Stimulated activated CD4-positive, alpha-beta T cell treated with anti-CD3 and anti-CD28 coated beads, Interleukin-15, amount 100 ng/mL, for 48 hours (primary cell): ENCODE data around the gene SMARCB1.

Source experiments
- DNase-seq, 2 donors: peaks; one replicate each; pipeline ENCODE4 v3.0.0-alpha.2; 2020; ENCODE audit warnings: low read depth in 2 of 2

The SMARCB1 gene

GRCh38 chr22:23831781-23832180 lies 45.0 kb downstream of the SMARCB1 start:
- DNase-seq = no peak

- no peak for DNase-seq
These were observed 45.7 kb downstream of the SMARCB1 start for GRCh38 chr22:23832226-23833016.

GRCh38 chr22:23833017-23833751 lies 46.4 kb downstream of the SMARCB1 start:
- DNase-seq = no peak

GRCh38 chr22:23833911-23834317 lies 47.1 kb downstream of the SMARCB1 start:
- DNase-seq = no peak

- DNase-seq = no peak
These were observed 47.6 kb downstream of the SMARCB1 start for GRCh38 chr22:23834406-23834792.

- DNase-seq = no peak
These were observed 48.2 kb downstream of the SMARCB1 start for GRCh38 chr22:23834793-23835483.

GRCh38 chr22:23835484-23836144 lies 48.8 kb downstream of the SMARCB1 start:
- DNase-seq = no peak

GRCh38 chr22:23836281-23836680 lies 49.5 kb downstream of the SMARCB1 start:
- no peak for DNase-seq

- no peak for DNase-seq
These were observed 50.1 kb downstream of the SMARCB1 start for GRCh38 chr22:23836692-23837495.

GRCh38 chr22:23837496-23837859 lies 50.7 kb downstream of the SMARCB1 start:
- DNase-seq = no peak

- DNase-seq = no peak
These were observed 51.3 kb downstream of the SMARCB1 start for GRCh38 chr22:23837911-23838680.

- peak; percentile 94 to 99 for DNase-seq
These were observed 52.1 kb downstream of the SMARCB1 start, which contains the start of gene DERL3 for GRCh38 chr22:23838681-23839468. Gene DERL3, minus strand, starts transcription at chr22:23839006. Its CDS starts 19 bp downstream, at chr22:23838987.

GRCh38 chr22:23840026-23840425 lies 53.3 kb downstream of the SMARCB1 start:
- no peak for DNase-seq

GRCh38 chr22:23841292-23841691 lies 54.5 kb downstream of the SMARCB1 start:
- DNase-seq = no peak

- no peak for DNase-seq
These were observed 55.1 kb downstream of the SMARCB1 start for GRCh38 chr22:23841736-23842445.

- no peak for DNase-seq
These were observed 55.8 kb downstream of the SMARCB1 start for GRCh38 chr22:23842599-23842998.

GRCh38 chr22:23844739-23845202 lies 58.0 kb downstream of the SMARCB1 start:
- DNase-seq = no peak

- DNase-seq = no peak
These were observed 58.7 kb downstream of the SMARCB1 start for GRCh38 chr22:23845265-23846080.
